22Rv1 (cell line): ENCODE results near the gene C20orf144.

Experiments
- CTCF ChIP-seq: fragments of 450-650 bp; IDR thresholded peaks from 2 replicates; pipeline ENCODE4 v1.5.1; 2017; ENCODE audit warnings: mild to moderate bottlenecking
- ZFX ChIP-seq: fragments of 450-650 bp; IDR thresholded peaks from 2 replicates; pipeline ENCODE4 v1.6.1; 2017; ENCODE audit warnings: antibody characterized with exemption, borderline replicate concordance

GRCh38 chr20:33655164-33655563, 7.0 kb upstream of the C20orf144 start:
- no peak for TF ChIP-seq CTCF
- TF ChIP-seq ZFX = no peak
